Suprapubic skin (tissue), 4 donors: ENCODE data around the gene DNAH14.

Experiments used
- EP300 ChIP-seq: sonication (generic); formaldehyde crosslinking; IDR thresholded peaks from one replicate; pipeline ENCODE4 v1.6.1; 2017; ENCODE audit warnings: antibody characterized with exemption
- POLR2AphosphoS5 ChIP-seq, 3 donors: sonication (generic); formaldehyde crosslinking; IDR thresholded peaks; one replicate each; pipeline ENCODE4 v1.6.1; 2017; ENCODE audit warnings: antibody characterized with exemption in 3 of 3
- TF ChIP-seq, protein P1 (sequence below), 2 donors: fragments of 200-600 bp in 1 of 2; fragments of 450-650 bp in 1 of 2; sonication (generic) in 1 of 2; IDR thresholded peaks; one replicate each; pipeline ENCODE4 v1.5.1; 2016 to 2019; ENCODE audit warnings: antibody characterized with exemption in 2 of 2, mild to moderate bottlenecking in 1 of 2, moderate library complexity in 1 of 2

DNA sequence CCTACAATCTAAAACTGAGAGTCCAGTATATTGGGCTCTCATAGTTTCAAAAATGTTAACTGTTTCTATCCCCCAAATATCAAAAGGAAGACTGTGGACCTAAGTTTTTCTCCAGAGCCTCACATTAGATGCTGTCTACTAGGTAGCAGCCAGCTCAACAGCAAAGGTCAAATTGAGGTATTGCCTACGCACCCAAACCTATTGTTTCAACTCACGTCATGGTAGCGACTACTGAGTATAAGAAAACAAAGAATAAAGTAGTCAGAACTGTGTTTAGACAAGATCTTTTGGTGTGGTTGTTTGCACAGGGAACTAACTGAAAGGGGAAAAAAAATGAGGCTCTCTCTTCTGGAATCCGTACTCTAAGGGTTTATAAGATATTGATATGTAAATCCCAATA lies 325.2 kb downstream of the DNAH14 start:
- TF ChIP-seq, protein P1, sequence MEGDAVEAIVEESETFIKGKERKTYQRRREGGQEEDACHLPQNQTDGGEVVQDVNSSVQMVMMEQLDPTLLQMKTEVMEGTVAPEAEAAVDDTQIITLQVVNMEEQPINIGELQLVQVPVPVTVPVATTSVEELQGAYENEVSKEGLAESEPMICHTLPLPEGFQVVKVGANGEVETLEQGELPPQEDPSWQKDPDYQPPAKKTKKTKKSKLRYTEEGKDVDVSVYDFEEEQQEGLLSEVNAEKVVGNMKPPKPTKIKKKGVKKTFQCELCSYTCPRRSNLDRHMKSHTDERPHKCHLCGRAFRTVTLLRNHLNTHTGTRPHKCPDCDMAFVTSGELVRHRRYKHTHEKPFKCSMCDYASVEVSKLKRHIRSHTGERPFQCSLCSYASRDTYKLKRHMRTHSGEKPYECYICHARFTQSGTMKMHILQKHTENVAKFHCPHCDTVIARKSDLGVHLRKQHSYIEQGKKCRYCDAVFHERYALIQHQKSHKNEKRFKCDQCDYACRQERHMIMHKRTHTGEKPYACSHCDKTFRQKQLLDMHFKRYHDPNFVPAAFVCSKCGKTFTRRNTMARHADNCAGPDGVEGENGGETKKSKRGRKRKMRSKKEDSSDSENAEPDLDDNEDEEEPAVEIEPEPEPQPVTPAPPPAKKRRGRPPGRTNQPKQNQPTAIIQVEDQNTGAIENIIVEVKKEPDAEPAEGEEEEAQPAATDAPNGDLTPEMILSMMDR (IDR thresholded peaks at IDR 0.05), result no peak
- TF ChIP-seq EP300 (no peak), POLR2AphosphoS5 (IDR thresholded peaks at IDR 0.05) (no peak)
